Stomach (tissue), 9 donors: ENCODE results near the gene ARHGAP4. TPM values are rescaled to one million over a fixed set of nuclear protein-coding genes. Genes with fewer than 3 reads are reported as not detected.
A peak's percentile ranks its signal among the peaks of the same experiment; 100 is the strongest.

Experiments used
- DNase-seq, 2 donors: peaks; one replicate each; pipeline versions ENCODE4 v3.0.0 to v3.0.0-alpha.2; 2013 to 2019
- H3K27ac ChIP-seq, 5 donors: fragments of 200-600 bp in 4 of 5; sonication (generic) in 4 of 5; one replicate each; pipeline ENCODE4 v1.5.1; 2013 to 2019; ENCODE audit warnings: mild to moderate bottlenecking in 1 of 5, moderate library complexity in 1 of 5
- H3K27me3 ChIP-seq, 3 donors: fragments of 200-600 bp; sonication (generic); one replicate each; pipeline ENCODE4 v1.5.1; 2017 to 2019; ENCODE audit warnings: mixed run types in 1 of 3
- H3K36me3 ChIP-seq, 4 donors: fragments of 200-600 bp; sonication (generic); 1 replicate in 3 of 4; 2 replicates in 1 of 4; pipeline ENCODE4 v1.5.1; 2016 to 2019
- H3K4me1 ChIP-seq, 4 donors: fragments of 200-600 bp; sonication (generic); one replicate each; pipeline ENCODE4 v1.5.1; 2016 to 2019
- H3K4me3 ChIP-seq, 4 donors: fragments of 200-600 bp; sonication (generic) in 3 of 4; one replicate each; pipeline ENCODE4 v1.5.1; 2016 to 2019; ENCODE audit warnings: mild to moderate bottlenecking in 1 of 4
- H3K9me3 ChIP-seq, 4 donors: fragments of 200-600 bp; sonication (generic); one replicate each; pipeline ENCODE4 v1.5.1; 2016 to 2019
- CTCF ChIP-seq, 7 experiments: fragments of 450-650 bp in 4 of 7; fragments of 200-600 bp in 3 of 7; sonication (generic) in 3 of 7; IDR thresholded peaks; one replicate each; pipeline ENCODE4 v1.5.1; 2016 to 2019; ENCODE audit warnings: antibody characterized with exemption in 7 of 7, control low read depth in 2 of 7, mild to moderate bottlenecking in 1 of 7
- EP300 ChIP-seq: sonication (generic); formaldehyde crosslinking; IDR thresholded peaks from one replicate; pipeline ENCODE4 v1.6.1; 2017; ENCODE audit warnings: antibody characterized with exemption
- POLR2A ChIP-seq, 4 donors: fragments of 450-650 bp; IDR thresholded peaks; one replicate each; pipeline ENCODE4 v1.6.1; 2016; ENCODE audit warnings: antibody characterized with exemption in 4 of 4, control low read depth in 2 of 4, mild to moderate bottlenecking in 1 of 4, moderate library complexity in 1 of 4
- POLR2AphosphoS5 ChIP-seq, 3 donors: sonication (generic); formaldehyde crosslinking; IDR thresholded peaks; one replicate each; pipeline ENCODE4 v1.6.1; 2016; ENCODE audit warnings: antibody characterized with exemption in 3 of 3
- WGBS, 5 donors: extraction: QIAGEN DNeasy Blood & Tissue Kit in 3 of 5; methylation state at CpG; one replicate each; pipeline versions ENCODE4 v1.1.5 to v1.1.7; 2013 to 2018; 5-methylcytosine and 5-hydroxymethylcytosine counted together
- intact Hi-C: fragments of 100-400 bp; cut with DNase I; formaldehyde crosslinking; loops from one replicate; pipeline ENCODE4 v1.15.1; 2023; ENCODE audit warnings: low total_unique reads
- polyA plus RNA-seq, 3 donors: library from polyadenylated mRNA; stranded (reverse); fragments of 200-250 nt; gene quantifications; one replicate each; pipeline ENCODE4 v1.2.3, GENCODE V29; 2013
- total RNA-seq, 5 donors: library from RNA; depleted of rRNA; stranded (reverse); fragments of >200 nt; gene quantifications; one replicate each; pipeline versions ENCODE4 v1.1.0 to v1.2.3, GENCODE V29; 2014 to 2016
- donor health status: healthy with polysubstance abuse.
- donor health status: Bipolar disorder and iron deficiency.
- donor health status: healthy.

ARHGAP4 gene
- total and polyA plus RNA-seq, 8 donors, result 18.5 to 93.9 (median 40.3) TPM

DNA sequence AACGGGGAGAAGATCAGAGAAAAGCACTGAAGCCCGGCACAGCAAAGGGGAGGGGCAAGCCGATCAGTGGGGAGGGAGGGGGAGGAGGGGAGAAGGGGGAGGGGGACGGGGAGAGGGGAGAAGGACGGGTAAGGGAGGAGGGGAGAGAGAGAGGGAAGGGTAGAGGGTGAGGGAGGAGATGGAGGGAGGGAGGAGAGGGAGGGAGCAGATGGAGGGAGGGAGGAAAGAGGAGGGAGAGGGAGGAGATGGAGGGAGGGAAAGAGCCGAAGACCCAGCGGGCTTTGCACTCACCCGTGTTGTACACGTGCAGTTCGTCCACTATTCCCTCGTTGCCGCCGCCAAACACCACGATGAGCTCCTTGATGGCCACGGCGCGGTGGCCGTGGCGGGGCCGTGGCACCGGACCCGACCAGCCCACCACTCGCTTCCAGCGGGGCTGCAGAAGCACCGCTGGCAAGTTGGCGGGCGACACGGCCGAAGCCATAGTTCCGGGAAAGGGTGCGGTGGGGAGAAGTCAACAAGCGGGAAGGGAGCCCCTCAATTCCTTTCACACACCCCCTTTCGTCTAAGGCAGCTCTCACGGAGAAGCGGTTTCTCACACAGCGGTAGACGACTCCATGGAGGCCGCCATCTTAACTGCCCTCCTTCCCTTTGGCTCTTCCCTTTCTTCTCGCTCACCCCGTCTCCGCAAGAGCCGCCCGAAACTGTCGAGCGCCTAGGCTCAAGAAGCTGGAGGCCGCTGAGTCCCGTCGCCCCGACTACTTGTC, 44.5 kb upstream of the ARHGAP4 start:
- peak overlapping the region; percentile 96 to 99 (median 99) for H3K27ac ChIP-seq
- TF ChIP-seq EP300, result no peak
- TF ChIP-seq CTCF (IDR thresholded peaks at IDR 0.05), result no peak
- TF ChIP-seq POLR2AphosphoS5 (IDR thresholded peaks at IDR 0.05), result no peak
- no peak for TF ChIP-seq POLR2A (IDR thresholded peaks at IDR 0.05)
- WGBS, 5 donors, result 0 to 12% (median 0%) methylated on average over 23 to 49 of the region's 49 CpGs
- no peaks in the 10 kb centered on the region for H3K27me3 ChIP-seq
- H3K9me3 ChIP-seq, result no peaks in the 10 kb centered on the region
- intact Hi-C loops, result no loop called here
- peak in 1 of 2 donors; percentile 85 for DNase-seq
- H3K4me1 ChIP-seq, result peaks cover 46 to 68% (median 63%) of the 10 kb centered on the region in 4 donors
- H3K4me3 ChIP-seq, result peak overlapping the region; percentile 77 to 90 (median 84)
- no peaks in the 10 kb centered on the region for H3K36me3 ChIP-seq

- Histone ChIP-seq H3K9me3 (no peaks in the 10 kb centered on the region), H3K4me3 (peak overlapping the region; percentile 77 to 90 (median 84)), H3K36me3 (no peaks in the 10 kb centered on the region), H3K27me3 (no peaks in the 10 kb centered on the region), H3K4me1 (peaks cover 46 to 69% (median 68%) of the 10 kb centered on the region in 4 donors), H3K27ac (peak overlapping the region; percentile 34 to 99 (median 99))
- intact Hi-C loops, result no loop called here
- no peak for TF ChIP-seq POLR2A (IDR thresholded peaks at IDR 0.05)
- no peak for TF ChIP-seq CTCF (IDR thresholded peaks at IDR 0.05)
- no peak for TF ChIP-seq POLR2AphosphoS5 (IDR thresholded peaks at IDR 0.05)
- TF ChIP-seq EP300, result no peak
- DNase-seq, result peak in 1 of 2 donors; percentile 73
- WGBS, 5 donors, result 1 to 26% (median 5%) methylated on average over 15 to 26 of the region's 26 CpGs
Observed at GRCh38 chrX:153969904-153970356, 43.9 kb upstream of the ARHGAP4 start.

- DNase-seq, result no peak
- Histone ChIP-seq H3K27me3 (no peaks in the 10 kb centered on the region), H3K27ac (peak overlapping the region; percentile 0 to 99 (median 99)), H3K4me1 (peaks cover 42 to 69% (median 63%) of the 10 kb centered on the region in 4 donors), H3K36me3 (peaks cover 0 to 2% (median under 1%) of the 10 kb centered on the region in 4 donors), H3K4me3 (peak overlapping the region; percentile 77 to 90 (median 84)), H3K9me3 (no peaks in the 10 kb centered on the region)
- TF ChIP-seq CTCF (IDR thresholded peaks at IDR 0.05) (no peak), POLR2A (IDR thresholded peaks at IDR 0.05) (no peak), POLR2AphosphoS5 (IDR thresholded peaks at IDR 0.05) (no peak), EP300 (no peak)
- WGBS, 5 donors, result 4 to 51% (median 17%) methylated on average over 9 to 25 of the region's 25 CpGs
- intact Hi-C loops, result no loop called here
Observed at GRCh38 chrX:153969125-153969903, 43.2 kb upstream of the ARHGAP4 start.

DNA sequence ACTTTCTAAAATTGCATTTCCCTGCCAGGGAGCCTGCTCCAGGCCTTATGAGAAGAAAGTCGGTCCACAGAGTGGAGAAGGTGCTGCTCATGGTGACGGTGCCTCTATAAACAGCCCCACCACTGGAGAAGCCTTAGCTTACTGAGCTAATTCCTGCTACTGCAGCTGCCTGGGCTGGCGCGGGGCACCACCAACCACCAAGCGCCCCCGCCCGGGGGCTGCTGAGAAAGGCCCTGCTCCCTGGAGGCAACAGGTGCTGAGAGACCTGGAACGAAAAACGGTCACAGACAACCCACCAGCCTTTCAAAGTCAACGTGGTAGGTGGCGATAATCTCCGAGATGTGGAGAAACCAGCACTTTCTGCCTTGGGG, 42.7 kb upstream of the ARHGAP4 start:
- no peak for TF ChIP-seq POLR2AphosphoS5 (IDR thresholded peaks at IDR 0.05)
- no peak for TF ChIP-seq EP300
- TF ChIP-seq POLR2A (IDR thresholded peaks at IDR 0.05), result no peak
- no peak for TF ChIP-seq CTCF (IDR thresholded peaks at IDR 0.05)
- Histone ChIP-seq H3K4me3 (peak overlapping the region; percentile 77 to 90 (median 84)), H3K27ac (peak overlapping the region; percentile 0 to 99 (median 99)), H3K36me3 (peaks cover 0 to 8% (median 6%) of the 10 kb centered on the region in 4 donors), H3K27me3 (no peaks in the 10 kb centered on the region), H3K4me1 (peaks cover 36 to 65% (median 57%) of the 10 kb centered on the region in 4 donors), H3K9me3 (no peaks in the 10 kb centered on the region)
- DNase-seq, result peak in 1 of 2 donors; percentile 62
- intact Hi-C loops, result no loop called here
- WGBS, 5 donors, result 6 to 67% (median 18%) methylated on average over 6 to 12 of the region's 12 CpGs
